ENCODE measurements around the gene NCKAP5L. TPM values are rescaled to one million over a fixed set of nuclear protein-coding genes. Genes with fewer than 3 reads are reported as not detected.

NCKAP5L gene
- total and polyA plus RNA-seq, 2 of the 8 experiments (the other 6 are each of a cell fraction or from before 2014, with no cell fraction given), result 9.4 to 27.9 TPM

DNA sequence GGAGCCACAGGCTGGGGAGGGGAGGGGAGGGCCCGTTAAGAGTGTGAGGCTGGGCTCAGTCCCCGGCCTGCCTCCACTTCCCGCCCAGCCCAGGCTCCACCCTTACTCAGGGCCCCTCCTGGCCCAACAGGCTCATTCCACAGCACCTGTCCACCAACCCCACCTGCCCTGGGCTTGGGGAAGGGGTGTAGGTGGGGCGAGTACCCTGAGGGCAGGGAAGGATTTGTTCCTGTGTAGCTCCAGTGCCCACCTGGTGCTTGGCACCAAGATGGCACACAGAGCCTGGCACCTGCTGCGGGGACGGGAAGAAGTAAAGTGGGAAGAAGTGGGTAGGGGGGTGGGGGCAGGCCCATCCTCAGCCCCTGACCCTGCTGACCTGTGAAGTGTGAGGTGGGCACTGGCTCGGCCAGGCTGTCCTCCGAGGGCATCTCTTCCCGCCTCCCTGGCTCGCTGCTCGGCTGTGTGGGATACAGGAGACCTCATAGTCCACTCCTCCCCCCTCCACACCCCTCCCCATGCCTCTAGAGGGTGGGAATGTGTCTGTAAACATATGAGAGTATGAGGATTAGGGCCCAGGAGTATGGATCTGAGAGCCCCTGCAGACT, 35.1 kb downstream of the NCKAP5L start:
- peaks cover 0 to 4% (median 0%) of the 10 kb centered on the region in 4 experiments; a peak in 2 of 7 replicates for H3K4me1 ChIP-seq (replicated peaks in 1 of 4; ENCODE audit: control insufficient read depth in 3 of 4, insufficient read depth in 4 of 4, low read length in 3 of 4)
- H2BK12ac ChIP-seq (ENCODE audit: low read depth, low read length), result no peak overlapping the region
- no peak overlapping the region for H4K8ac ChIP-seq (ENCODE audit: extremely low read depth, insufficient read depth, low read length)
- no peaks in the 10 kb centered on the region for H3K23me2 ChIP-seq (ENCODE audit: low read depth, low read length)
- no peaks in the 10 kb centered on the region for H3K27me3 ChIP-seq (replicated peaks in 1 of 4; ENCODE audit: control insufficient read depth in 3 of 4, extremely low read depth in 1 of 4, insufficient read depth in 3 of 4, low read length in 3 of 4)
- peaks cover 0 to 15% (median 8%) of the 10 kb centered on the region in 4 experiments; a peak in 5 of 8 replicates for H3K36me3 ChIP-seq (ENCODE audit: control insufficient read depth in 2 of 4, insufficient read depth in 4 of 4, low read length in 3 of 4)
- no peak for DNase-seq (ENCODE audit: low read depth in 1 of 2, low spot score in 2 of 2)
- no peak overlapping the region for H2AFZ ChIP-seq (ENCODE audit: low read length)
- H3K27ac ChIP-seq (ENCODE audit: low read depth, low read length), result no peak overlapping the region
- no peak overlapping the region for H3K4ac ChIP-seq (replicated peaks; ENCODE audit: insufficient read length, low read depth, low read length)
- no peak for FAIRE-seq
- no peak overlapping the region for H2BK120ac ChIP-seq (replicated peaks; ENCODE audit: low read depth, low read length)
- no peaks in the 10 kb centered on the region for H3K79me2 ChIP-seq (ENCODE audit: control insufficient read depth in 1 of 2, insufficient read depth in 2 of 2, low read length in 2 of 2)
- H4K20me1 ChIP-seq (replicated peaks in 1 of 2; ENCODE audit: control insufficient read depth in 1 of 2, insufficient read depth in 2 of 2, low read length in 2 of 2), result peaks cover 0 to 8% of the 10 kb centered on the region in 2 experiments
- H2BK20ac ChIP-seq (ENCODE audit: low read length), result no peak overlapping the region
- H4K91ac ChIP-seq (replicated peaks; ENCODE audit: insufficient read length, low read length), result no peak overlapping the region
- no peaks in the 10 kb centered on the region for H3K79me1 ChIP-seq (ENCODE audit: low read depth, low read length)
- WGBS, 2 experiments (ENCODE audit: extremely low coverage in 1 of 2, insufficient coverage in 1 of 2, insufficient read length in 1 of 2, insufficient replicate concordance in 2 of 2, low coverage in 1 of 2, low lambda C conversion rate in 2 of 2, missing lambda C conversion rate in 1 of 2), result 99% methylated on average over 7 of the region's 11 CpGs; no CpG with 5 or more reads in 1 of the 2 experiments
- no peak overlapping the region for H2BK15ac ChIP-seq (ENCODE audit: low read length)
- no peak overlapping the region for H3K56ac ChIP-seq (replicated peaks; ENCODE audit: insufficient read length, low read depth, low read length)
- H4K5ac ChIP-seq (ENCODE audit: insufficient read length, low read depth, low read length), result no peak overlapping the region
- no peak overlapping the region for H3K4me3 ChIP-seq (ENCODE audit: extremely low read depth in 1 of 4, insufficient read depth in 2 of 4, low read depth in 3 of 4, low read length in 4 of 4)
- no peak overlapping the region for H3K4me2 ChIP-seq (ENCODE audit: insufficient read depth in 1 of 2, low read depth in 2 of 2, low read length in 2 of 2)
- ChIA-PET POLR2A (ENCODE audit: partially characterized antibody) (interaction anchor here (0.8 to 1.8 kb wide), 6 partner anchors 7 to 47 kb away, joined by 3 to 6 read pairs (median 4); no protein-coding TSS in a partner anchor), CTCF (ENCODE audit: partially characterized antibody) (interaction anchor here (1.0 to 8.1 kb wide), 7 partner anchors 8 to 153 kb away, joined by 3 to 54 read pairs (median 6); no protein-coding TSS in a partner anchor)
- H3K14ac ChIP-seq (ENCODE audit: insufficient read length), result no peak overlapping the region
- TF ChIP-seq TEAD4 (IDR thresholded peaks at IDR 0.05; ENCODE audit: low read depth, low read length) (no peak), SP1 (IDR thresholded peaks at IDR 0.05; ENCODE audit: low read depth, low read length) (no peak), SIN3A (conservative IDR thresholded peaks at IDR 0.05 in 1 of 2, IDR thresholded peaks at IDR 0.05 in 1 of 2; ENCODE audit: low read depth in 1 of 2, low read length in 2 of 2) (no peak)
- H3K23ac ChIP-seq (ENCODE audit: insufficient read length), result no peak overlapping the region
- H2AK5ac ChIP-seq (ENCODE audit: low read depth, low read length), result no peak overlapping the region
- no peaks in the 10 kb centered on the region for H3K9me3 ChIP-seq (ENCODE audit: insufficient read depth in 2 of 2, low read depth in 1 of 2, low read length in 1 of 2)
- H3K18ac ChIP-seq (ENCODE audit: extremely low read depth, low read length), result no peak overlapping the region
- no peak overlapping the region for H3K9ac ChIP-seq (replicated peaks in 1 of 4; ENCODE audit: extremely low read depth in 1 of 4, low read depth in 3 of 4, low read length in 3 of 4)
- H2BK5ac ChIP-seq (ENCODE audit: low read depth, low read length), result no peak overlapping the region

Measured in H1 (cell line).